Right lobe of liver (tissue), 4 donors: ENCODE measurements around the gene ZBTB25.

Source experiments
- POLR2A ChIP-seq: fragments of 450-650 bp; IDR thresholded peaks from one replicate; pipeline ENCODE4 v1.6.1; 2017; ENCODE audit warnings: antibody characterized with exemption, mild to moderate bottlenecking
- TF ChIP-seq, protein P1 (sequence below), 4 donors: fragments of 200-600 bp in 3 of 4; fragments of 450-650 bp in 1 of 4; IDR thresholded peaks; one replicate each; pipeline versions ENCODE4 v1.5.1 to v1.8.0; 2016 to 2022; ENCODE audit warnings: antibody characterized with exemption in 4 of 4, mild to moderate bottlenecking in 2 of 4
- donor health status: DM: no; HTN: no; CAD: no.
- donor health status: DM: no; HTN: no; CAD: no.
- donor health status: DM: no; HTN: yes; CAD: no.

DNA sequence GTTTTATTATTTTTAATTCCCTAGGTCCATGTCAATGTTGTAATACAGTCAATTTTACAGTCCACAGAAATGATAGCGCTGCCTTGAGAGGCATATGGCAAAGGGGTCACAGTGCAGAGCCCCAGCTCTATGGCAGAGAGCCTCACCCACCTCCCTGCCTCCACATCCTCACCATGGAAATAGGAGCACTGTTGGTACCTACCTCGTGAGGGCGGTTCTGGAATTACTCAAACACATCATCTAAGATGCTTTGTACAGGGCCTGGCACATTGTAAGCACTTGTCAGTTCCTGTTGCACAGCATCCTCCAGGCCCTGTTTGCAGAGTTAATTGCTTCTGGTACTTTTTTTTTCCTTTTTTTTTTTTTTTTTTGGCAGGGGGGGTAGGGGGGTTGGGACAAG lies 42.4 kb downstream of the ZBTB25 start:
- TF ChIP-seq, protein P1, sequence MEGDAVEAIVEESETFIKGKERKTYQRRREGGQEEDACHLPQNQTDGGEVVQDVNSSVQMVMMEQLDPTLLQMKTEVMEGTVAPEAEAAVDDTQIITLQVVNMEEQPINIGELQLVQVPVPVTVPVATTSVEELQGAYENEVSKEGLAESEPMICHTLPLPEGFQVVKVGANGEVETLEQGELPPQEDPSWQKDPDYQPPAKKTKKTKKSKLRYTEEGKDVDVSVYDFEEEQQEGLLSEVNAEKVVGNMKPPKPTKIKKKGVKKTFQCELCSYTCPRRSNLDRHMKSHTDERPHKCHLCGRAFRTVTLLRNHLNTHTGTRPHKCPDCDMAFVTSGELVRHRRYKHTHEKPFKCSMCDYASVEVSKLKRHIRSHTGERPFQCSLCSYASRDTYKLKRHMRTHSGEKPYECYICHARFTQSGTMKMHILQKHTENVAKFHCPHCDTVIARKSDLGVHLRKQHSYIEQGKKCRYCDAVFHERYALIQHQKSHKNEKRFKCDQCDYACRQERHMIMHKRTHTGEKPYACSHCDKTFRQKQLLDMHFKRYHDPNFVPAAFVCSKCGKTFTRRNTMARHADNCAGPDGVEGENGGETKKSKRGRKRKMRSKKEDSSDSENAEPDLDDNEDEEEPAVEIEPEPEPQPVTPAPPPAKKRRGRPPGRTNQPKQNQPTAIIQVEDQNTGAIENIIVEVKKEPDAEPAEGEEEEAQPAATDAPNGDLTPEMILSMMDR (IDR thresholded peaks at IDR 0.05) = no peak
- TF ChIP-seq POLR2A = no peak
